Frontal cortex (tissue), 4 donors: ENCODE data around the gene CACNG1. TPM values are rescaled to one million over a fixed set of nuclear protein-coding genes. Genes with fewer than 3 reads are reported as not detected.
"Not testable (repeated sequence)": the region's sequence is repeated elsewhere in the genome, so short reads cannot be mapped to it uniquely, and the experiment has no call there.

ENCODE experiments used
- DNase-seq, 2 donors: peaks; one replicate each; pipeline ENCODE4 v3.0.0; 2012; ENCODE audit warnings: low spot score in 2 of 2
- FAIRE-seq: peaks from 2 replicates; lab custom pipeline; 2012; peaks lifted over from hg19 to GRCh38; lab: Jason Lieb, UNC
- total RNA-seq: library from RNA; depleted of rRNA; stranded (reverse); fragments of >200 nt; gene quantifications from one replicate; pipeline ENCODE4 v1.2.3, GENCODE V29; 2014
- donor health status: control.
- donor health status: control.
- donor health status: control.

CACNG1 gene
- total RNA-seq, 1 donor from 2014 or later = under 0.01 TPM

GRCh38 chr17:67022451-67022810 lies 21.9 kb upstream of the CACNG1 start:
- DNase-seq (no peak), FAIRE-seq (no peak)

GRCh38 chr17:67024736-67025135 lies 19.6 kb upstream of the CACNG1 start:
- FAIRE-seq (no peak), DNase-seq (no peak)

- DNase-seq (no peak), FAIRE-seq (no peak)
Observed at GRCh38 chr17:67025216-67025792, 19.1 kb upstream of the CACNG1 start.

GRCh38 chr17:67026341-67026740 lies 18.0 kb upstream of the CACNG1 start:
- DNase-seq (no peak), FAIRE-seq (no peak)

- FAIRE-seq = no peak
Observed at GRCh38 chr17:67027031-67027628, 17.2 kb upstream of the CACNG1 start.

GRCh38 chr17:67030641-67031040 lies 13.7 kb upstream of the CACNG1 start:
- no peak for FAIRE-seq
- DNase-seq = no peak

More at GRCh38 chr17:67027031-67027628, 17.2 kb upstream of the CACNG1 start:
- DNase-seq = no peak

- DNase-seq (no peak), FAIRE-seq (no peak)
Observed at GRCh38 chr17:67032382-67032781, 12.0 kb upstream of the CACNG1 start.

GRCh38 chr17:67032985-67033384 lies 11.4 kb upstream of the CACNG1 start:
- FAIRE-seq = no peak

GRCh38 chr17:67033613-67034012 lies 10.7 kb upstream of the CACNG1 start:
- DNase-seq = no peak
- no peak for FAIRE-seq

More at GRCh38 chr17:67032985-67033384, 11.4 kb upstream of the CACNG1 start:
- DNase-seq = no peak

- DNase-seq (no peak), FAIRE-seq (no peak)
Observed at GRCh38 chr17:67035131-67036083, 8.9 kb upstream of the CACNG1 start.

- DNase-seq (no peak), FAIRE-seq (no peak)
Observed at GRCh38 chr17:67038861-67039365, 5.4 kb upstream of the CACNG1 start.

GRCh38 chr17:67040652-67041051 lies 3.7 kb upstream of the CACNG1 start:
- FAIRE-seq (no peak), DNase-seq (no peak)

GRCh38 chr17:67041119-67041518 lies 3.2 kb upstream of the CACNG1 start:
- FAIRE-seq, DNase-seq: not testable (repeated sequence)

- DNase-seq (no peak), FAIRE-seq (no peak)
Observed at GRCh38 chr17:67041531-67041930, 2.8 kb upstream of the CACNG1 start.

- no peak for DNase-seq
- no peak for FAIRE-seq
Observed at GRCh38 chr17:67041941-67042899, 2.1 kb upstream of the CACNG1 start.

- DNase-seq (no peak), FAIRE-seq (no peak)
Observed at GRCh38 chr17:67043283-67043682, 1.1 kb upstream of the CACNG1 start.

- FAIRE-seq (no peak), DNase-seq (no peak)
Observed at GRCh38 chr17:67044940-67045339, 586 bp downstream of the CACNG1 start.

GRCh38 chr17:67046398-67046797 lies 2.0 kb downstream of the CACNG1 start:
- FAIRE-seq = no peak
- no peak for DNase-seq

- no peak for DNase-seq
- no peak for FAIRE-seq
Observed at GRCh38 chr17:67047382-67047781, 3.0 kb downstream of the CACNG1 start.
